ENCODE data around the gene BORCS5.

DNA sequence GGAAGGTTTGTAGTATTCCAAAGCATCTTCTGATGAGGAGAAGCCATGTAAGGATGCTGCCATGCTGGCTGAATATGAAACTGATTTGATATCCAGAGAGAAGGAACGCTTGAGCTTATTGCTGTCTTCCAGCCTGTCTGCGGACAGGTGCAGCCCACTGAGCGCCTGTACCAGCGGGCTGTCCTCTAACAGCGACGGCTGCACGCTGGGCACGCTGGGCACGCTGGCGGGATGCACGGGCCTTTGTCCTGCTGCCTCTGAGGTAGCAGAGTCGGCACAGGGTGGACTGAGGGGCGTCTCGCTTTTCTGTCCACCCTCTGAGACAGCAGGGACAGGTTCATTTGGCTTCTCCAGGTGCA, 120.6 kb downstream of the BORCS5 start:
- TF ChIP-seq TAF1 (IDR thresholded peaks at IDR 0.05; ENCODE audit: borderline replicate concordance, insufficient read depth, low read length) (no peak), POLR2AphosphoS5 (IDR thresholded peaks at IDR 0.05; ENCODE audit: low read depth, low read length) (no peak), SIN3A (IDR thresholded peaks at IDR 0.05; ENCODE audit: borderline replicate concordance, insufficient read depth, low read length) (no peak), FOXP2 (optimal IDR thresholded peaks at IDR 0.05; ENCODE audit: borderline replicate concordance, extremely low read depth, extremely low read length, insufficient read depth) (no peak)
- TF ChIP-seq, protein P1, sequence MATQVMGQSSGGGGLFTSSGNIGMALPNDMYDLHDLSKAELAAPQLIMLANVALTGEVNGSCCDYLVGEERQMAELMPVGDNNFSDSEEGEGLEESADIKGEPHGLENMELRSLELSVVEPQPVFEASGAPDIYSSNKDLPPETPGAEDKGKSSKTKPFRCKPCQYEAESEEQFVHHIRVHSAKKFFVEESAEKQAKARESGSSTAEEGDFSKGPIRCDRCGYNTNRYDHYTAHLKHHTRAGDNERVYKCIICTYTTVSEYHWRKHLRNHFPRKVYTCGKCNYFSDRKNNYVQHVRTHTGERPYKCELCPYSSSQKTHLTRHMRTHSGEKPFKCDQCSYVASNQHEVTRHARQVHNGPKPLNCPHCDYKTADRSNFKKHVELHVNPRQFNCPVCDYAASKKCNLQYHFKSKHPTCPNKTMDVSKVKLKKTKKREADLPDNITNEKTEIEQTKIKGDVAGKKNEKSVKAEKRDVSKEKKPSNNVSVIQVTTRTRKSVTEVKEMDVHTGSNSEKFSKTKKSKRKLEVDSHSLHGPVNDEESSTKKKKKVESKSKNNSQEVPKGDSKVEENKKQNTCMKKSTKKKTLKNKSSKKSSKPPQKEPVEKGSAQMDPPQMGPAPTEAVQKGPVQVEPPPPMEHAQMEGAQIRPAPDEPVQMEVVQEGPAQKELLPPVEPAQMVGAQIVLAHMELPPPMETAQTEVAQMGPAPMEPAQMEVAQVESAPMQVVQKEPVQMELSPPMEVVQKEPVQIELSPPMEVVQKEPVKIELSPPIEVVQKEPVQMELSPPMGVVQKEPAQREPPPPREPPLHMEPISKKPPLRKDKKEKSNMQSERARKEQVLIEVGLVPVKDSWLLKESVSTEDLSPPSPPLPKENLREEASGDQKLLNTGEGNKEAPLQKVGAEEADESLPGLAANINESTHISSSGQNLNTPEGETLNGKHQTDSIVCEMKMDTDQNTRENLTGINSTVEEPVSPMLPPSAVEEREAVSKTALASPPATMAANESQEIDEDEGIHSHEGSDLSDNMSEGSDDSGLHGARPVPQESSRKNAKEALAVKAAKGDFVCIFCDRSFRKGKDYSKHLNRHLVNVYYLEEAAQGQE (IDR thresholded peaks at IDR 0.05; ENCODE audit: insufficient read depth in 1 of 2, low read depth in 2 of 2, low read length in 2 of 2), result no peak

Data from PFSK-1 (cell line).